ENCODE measurements around the gene GLYAT.

The GLYAT gene

GRCh38 chr11:58744988-58745704, 13.4 kb upstream of the GLYAT start:
- H3K27ac ChIP-seq: no peak overlapping the region
- CTCF ChIA-PET: no interaction called here
- TF ChIP-seq, protein P1, sequence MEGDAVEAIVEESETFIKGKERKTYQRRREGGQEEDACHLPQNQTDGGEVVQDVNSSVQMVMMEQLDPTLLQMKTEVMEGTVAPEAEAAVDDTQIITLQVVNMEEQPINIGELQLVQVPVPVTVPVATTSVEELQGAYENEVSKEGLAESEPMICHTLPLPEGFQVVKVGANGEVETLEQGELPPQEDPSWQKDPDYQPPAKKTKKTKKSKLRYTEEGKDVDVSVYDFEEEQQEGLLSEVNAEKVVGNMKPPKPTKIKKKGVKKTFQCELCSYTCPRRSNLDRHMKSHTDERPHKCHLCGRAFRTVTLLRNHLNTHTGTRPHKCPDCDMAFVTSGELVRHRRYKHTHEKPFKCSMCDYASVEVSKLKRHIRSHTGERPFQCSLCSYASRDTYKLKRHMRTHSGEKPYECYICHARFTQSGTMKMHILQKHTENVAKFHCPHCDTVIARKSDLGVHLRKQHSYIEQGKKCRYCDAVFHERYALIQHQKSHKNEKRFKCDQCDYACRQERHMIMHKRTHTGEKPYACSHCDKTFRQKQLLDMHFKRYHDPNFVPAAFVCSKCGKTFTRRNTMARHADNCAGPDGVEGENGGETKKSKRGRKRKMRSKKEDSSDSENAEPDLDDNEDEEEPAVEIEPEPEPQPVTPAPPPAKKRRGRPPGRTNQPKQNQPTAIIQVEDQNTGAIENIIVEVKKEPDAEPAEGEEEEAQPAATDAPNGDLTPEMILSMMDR (conservative IDR thresholded peaks at IDR 0.05; ENCODE audit: low read depth): no peak
- no peak for DNase-seq (ENCODE audit: low spot score)
- POLR2A ChIA-PET (ENCODE audit: low non-redundant PET): no interaction called here

- TF ChIP-seq, protein P1 (conservative IDR thresholded peaks at IDR 0.05; ENCODE audit: low read depth): no peak
- no peak for DNase-seq (ENCODE audit: low spot score)
- CTCF ChIA-PET: interaction anchor here (0.6 kb wide), 1 partner anchor 22 kb away, joined by 3 read pairs; no protein-coding TSS in a partner anchor
- POLR2A ChIA-PET (ENCODE audit: low non-redundant PET): no interaction called here
- no peak overlapping the region for H3K27ac ChIP-seq
Observed at GRCh38 chr11:58742981-58743880, 11.5 kb upstream of the GLYAT start.

DNA sequence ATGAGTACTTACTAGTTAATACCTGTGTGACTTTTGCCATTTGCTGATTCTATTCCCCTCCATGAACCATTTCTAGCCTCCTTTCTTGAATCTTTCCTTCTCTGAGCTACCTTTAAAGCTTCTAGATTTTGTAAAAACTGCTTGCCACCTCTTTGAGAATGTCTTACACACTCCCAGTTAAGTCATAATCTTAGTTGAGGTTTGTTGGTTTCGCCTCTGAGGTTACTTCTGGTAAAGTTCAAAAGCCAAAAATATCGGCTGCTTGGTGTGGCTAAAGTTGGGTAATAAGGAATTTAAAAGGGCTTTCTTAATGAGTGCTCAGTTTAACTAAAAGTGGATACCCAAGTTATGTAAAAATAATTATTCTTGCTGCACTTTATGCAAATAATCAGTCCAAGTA, 10.4 kb upstream of the GLYAT start:
- TF ChIP-seq, protein P1 (conservative IDR thresholded peaks at IDR 0.05; ENCODE audit: low read depth): no peak
- H3K27ac ChIP-seq: no peak overlapping the region
- CTCF ChIA-PET: no interaction called here
- no peak for DNase-seq (ENCODE audit: low spot score)
- POLR2A ChIA-PET (ENCODE audit: low non-redundant PET): no interaction called here

DNA sequence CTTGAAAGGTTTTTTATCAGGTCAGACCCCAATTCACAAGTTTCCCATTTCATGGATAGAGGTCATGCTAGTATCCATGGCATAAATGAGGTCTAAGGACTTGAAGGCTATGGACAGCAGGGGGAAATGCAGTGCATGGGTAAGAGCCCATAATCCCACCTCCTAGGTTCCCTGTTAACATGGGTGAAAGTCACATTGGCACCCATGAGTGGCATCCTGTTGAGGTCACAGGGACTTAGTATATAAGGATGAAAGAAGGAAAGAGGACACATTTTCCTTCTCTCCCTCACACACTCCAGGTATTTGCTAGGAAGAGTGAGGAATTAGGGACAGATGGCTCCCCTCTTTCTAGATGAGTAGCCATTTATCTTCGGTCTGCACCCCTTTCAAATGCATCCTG, 9.4 kb upstream of the GLYAT start:
- CTCF ChIA-PET: no interaction called here
- no peak overlapping the region for H3K27ac ChIP-seq
- POLR2A ChIA-PET (ENCODE audit: low non-redundant PET): no interaction called here
- DNase-seq (ENCODE audit: low spot score): no peak
- TF ChIP-seq, protein P1 (conservative IDR thresholded peaks at IDR 0.05; ENCODE audit: low read depth): no peak

GRCh38 chr11:58740447-58740846, 8.7 kb upstream of the GLYAT start:
- ChIA-PET POLR2A (ENCODE audit: low non-redundant PET) (no interaction called here), CTCF (no interaction called here)
- DNase-seq (ENCODE audit: low spot score): no peak
- TF ChIP-seq, protein P1 (conservative IDR thresholded peaks at IDR 0.05; ENCODE audit: low read depth): no peak
- H3K27ac ChIP-seq: no peak overlapping the region

GRCh38 chr11:58739725-58740430, 8.1 kb upstream of the GLYAT start:
- ChIA-PET POLR2A (ENCODE audit: low non-redundant PET) (no interaction called here), CTCF (no interaction called here)
- TF ChIP-seq, protein P1 (conservative IDR thresholded peaks at IDR 0.05; ENCODE audit: low read depth): no peak
- no peak for DNase-seq (ENCODE audit: low spot score)
- no peak overlapping the region for H3K27ac ChIP-seq
